Vagina (tissue), 2 donors: ENCODE measurements around the gene ERI2. TPM values are rescaled to one million over a fixed set of nuclear protein-coding genes. Genes with fewer than 3 reads are reported as not detected.
A peak's percentile ranks its signal among the peaks of the same experiment; 100 is the strongest.

ENCODE experiments used
- DNase-seq, 2 donors: peaks; one replicate each; pipeline ENCODE4 v3.0.0-alpha.2; 2017; ENCODE audit errors: extremely low spot score in 2 of 2
- H3K27ac ChIP-seq: fragments of 200-600 bp; sonication (generic); one replicate; pipeline ENCODE4 v1.5.1; 2019
- H3K27me3 ChIP-seq: fragments of 200-600 bp; sonication (generic); one replicate; pipeline ENCODE4 v1.5.1; 2019
- H3K36me3 ChIP-seq, 2 donors: fragments of 200-600 bp; sonication (generic); one replicate each; pipeline ENCODE4 v1.5.1; 2017 to 2019
- H3K4me1 ChIP-seq: fragments of 200-600 bp; sonication (generic); one replicate; pipeline ENCODE4 v1.5.1; 2019
- H3K4me3 ChIP-seq, 2 donors: fragments of 200-600 bp; sonication (generic); 1 replicate in 1 of 2; 2 replicates in 1 of 2; pipeline ENCODE4 v1.5.1; 2016 to 2019
- H3K9me3 ChIP-seq: fragments of 200-600 bp; sonication (generic); one replicate; pipeline ENCODE4 v1.5.1; 2019
- POLR2A ChIP-seq, 2 donors: fragments of 450-650 bp; IDR thresholded peaks; one replicate each; pipeline ENCODE4 v1.6.1; 2017; ENCODE audit warnings: antibody characterized with exemption in 2 of 2, mild to moderate bottlenecking in 2 of 2, moderate library complexity in 2 of 2
- POLR2AphosphoS5 ChIP-seq, 2 donors: sonication (generic); formaldehyde crosslinking; IDR thresholded peaks; one replicate each; pipeline ENCODE4 v1.9.0; 2017; ENCODE audit warnings: antibody characterized with exemption in 2 of 2, mild to moderate bottlenecking in 2 of 2, low read depth in 1 of 2; ENCODE audit not compliant: insufficient read depth in 1 of 2
- intact Hi-C: fragments of 100-400 bp; cut with DNase I; formaldehyde crosslinking; loops from one replicate; pipeline ENCODE4 v1.15.1; 2023
- total RNA-seq: library from RNA; depleted of rRNA; stranded (reverse); fragments of >200 nt; gene quantifications from one replicate; pipeline ENCODE4 v1.2.3, GENCODE V29; 2016
- TF ChIP-seq, protein P1 (sequence below), 3 experiments: fragments of 450-650 bp in 2 of 3; fragments of 200-600 bp in 1 of 3; sonication (generic) in 1 of 3; IDR thresholded peaks; one replicate each; pipeline ENCODE4 v1.5.1; 2017 to 2019; ENCODE audit warnings: antibody characterized with exemption in 3 of 3, mild to moderate bottlenecking in 2 of 3, moderate library complexity in 2 of 3

The ERI2 gene
- total RNA-seq, 1 donor from 2014 or later: 6.4 TPM

DNA sequence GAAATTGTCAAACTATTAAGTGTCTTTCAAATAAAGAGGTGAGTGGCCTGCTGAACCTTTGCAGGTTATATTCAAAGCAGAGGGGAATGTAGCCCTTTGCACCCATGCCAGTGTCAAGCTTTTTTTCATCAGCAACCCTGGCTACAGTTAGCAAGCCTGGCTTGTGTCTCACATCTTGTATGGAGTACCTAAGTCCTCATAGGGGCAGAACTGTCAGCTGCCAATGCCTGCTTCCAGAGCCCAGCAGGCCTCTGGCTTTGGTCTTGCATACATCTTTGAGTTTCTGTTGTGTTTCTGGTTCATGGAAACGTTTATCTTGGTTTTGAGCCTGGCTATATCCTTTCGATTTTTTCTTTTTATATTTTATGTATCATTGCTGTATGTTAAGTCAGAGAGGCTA is 26.8 kb upstream of the ERI2 start:
- Histone ChIP-seq H3K4me3 (no peak overlapping the region), H3K36me3 (peaks cover 0 to 9% of the 10 kb centered on the region in 2 donors), H3K9me3 (no peaks in the 10 kb centered on the region), H3K4me1 (no peaks in the 10 kb centered on the region), H3K27ac (no peak overlapping the region), H3K27me3 (no peaks in the 10 kb centered on the region)
- intact Hi-C loops: no loop called here
- no peak for DNase-seq
- TF ChIP-seq POLR2A (IDR thresholded peaks at IDR 0.05) (no peak), POLR2AphosphoS5 (IDR thresholded peaks at IDR 0.05; ENCODE audit: insufficient read depth in 1 of 2, low read depth in 1 of 2) (no peak)
- TF ChIP-seq, protein P1, sequence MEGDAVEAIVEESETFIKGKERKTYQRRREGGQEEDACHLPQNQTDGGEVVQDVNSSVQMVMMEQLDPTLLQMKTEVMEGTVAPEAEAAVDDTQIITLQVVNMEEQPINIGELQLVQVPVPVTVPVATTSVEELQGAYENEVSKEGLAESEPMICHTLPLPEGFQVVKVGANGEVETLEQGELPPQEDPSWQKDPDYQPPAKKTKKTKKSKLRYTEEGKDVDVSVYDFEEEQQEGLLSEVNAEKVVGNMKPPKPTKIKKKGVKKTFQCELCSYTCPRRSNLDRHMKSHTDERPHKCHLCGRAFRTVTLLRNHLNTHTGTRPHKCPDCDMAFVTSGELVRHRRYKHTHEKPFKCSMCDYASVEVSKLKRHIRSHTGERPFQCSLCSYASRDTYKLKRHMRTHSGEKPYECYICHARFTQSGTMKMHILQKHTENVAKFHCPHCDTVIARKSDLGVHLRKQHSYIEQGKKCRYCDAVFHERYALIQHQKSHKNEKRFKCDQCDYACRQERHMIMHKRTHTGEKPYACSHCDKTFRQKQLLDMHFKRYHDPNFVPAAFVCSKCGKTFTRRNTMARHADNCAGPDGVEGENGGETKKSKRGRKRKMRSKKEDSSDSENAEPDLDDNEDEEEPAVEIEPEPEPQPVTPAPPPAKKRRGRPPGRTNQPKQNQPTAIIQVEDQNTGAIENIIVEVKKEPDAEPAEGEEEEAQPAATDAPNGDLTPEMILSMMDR (IDR thresholded peaks at IDR 0.05): no peak

DNA sequence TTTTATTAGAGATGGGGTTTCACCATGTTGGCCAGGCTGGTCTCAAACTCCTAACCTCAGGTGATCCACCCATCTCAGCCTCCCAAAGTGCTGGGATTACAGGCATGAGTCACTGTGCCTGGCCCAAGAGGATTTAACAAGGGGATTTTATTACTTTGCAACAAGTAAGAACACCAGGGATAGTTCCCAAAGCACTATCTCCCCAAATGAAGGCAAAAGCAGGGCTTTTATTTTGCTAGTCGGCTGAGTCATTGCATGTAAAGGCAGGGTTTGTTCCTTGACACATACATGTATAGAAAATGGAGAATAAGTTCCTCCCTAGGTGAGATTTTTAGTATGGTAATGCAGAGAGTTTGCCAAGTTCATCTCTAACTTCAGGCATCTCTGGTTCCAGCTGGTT is 24.1 kb upstream of the ERI2 start:
- Histone ChIP-seq H3K4me1 (no peaks in the 10 kb centered on the region), H3K9me3 (no peaks in the 10 kb centered on the region), H3K4me3 (no peak overlapping the region), H3K36me3 (peaks cover 0 to 7% of the 10 kb centered on the region in 2 donors), H3K27me3 (no peaks in the 10 kb centered on the region), H3K27ac (peak overlapping the region; percentile 6)
- no peak for DNase-seq
- TF ChIP-seq, protein P1 (IDR thresholded peaks at IDR 0.05): no peak
- no peak for TF ChIP-seq POLR2A (IDR thresholded peaks at IDR 0.05)
- no peak for TF ChIP-seq POLR2AphosphoS5 (IDR thresholded peaks at IDR 0.05; ENCODE audit: insufficient read depth in 1 of 2, low read depth in 1 of 2)
- intact Hi-C loops: no loop called here

DNA sequence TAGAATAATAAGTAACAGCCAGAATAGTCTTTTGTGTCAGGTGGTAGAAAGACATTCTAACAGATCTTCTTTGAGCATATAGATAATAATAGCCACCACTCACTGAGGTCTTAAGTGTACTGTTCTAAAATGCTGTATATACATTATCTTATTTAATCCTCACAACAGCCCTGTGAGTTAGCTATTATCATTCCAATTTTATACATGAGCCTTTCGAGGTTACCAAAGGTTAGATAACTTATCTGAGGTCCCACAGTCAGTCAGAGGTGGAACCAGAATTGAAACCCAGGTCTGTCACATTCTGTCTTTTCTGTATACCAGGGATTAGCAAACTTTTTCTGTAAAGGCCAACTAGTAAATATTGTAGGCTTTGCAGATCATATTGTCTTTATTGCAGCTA is 23.3 kb upstream of the ERI2 start:
- no peak for DNase-seq
- Histone ChIP-seq H3K4me1 (no peaks in the 10 kb centered on the region), H3K4me3 (no peak overlapping the region), H3K27ac (no peak overlapping the region), H3K36me3 (peaks cover 0 to 7% of the 10 kb centered on the region in 2 donors), H3K27me3 (no peaks in the 10 kb centered on the region), H3K9me3 (no peaks in the 10 kb centered on the region)
- TF ChIP-seq POLR2A (IDR thresholded peaks at IDR 0.05) (no peak), POLR2AphosphoS5 (IDR thresholded peaks at IDR 0.05; ENCODE audit: insufficient read depth in 1 of 2, low read depth in 1 of 2) (no peak)
- TF ChIP-seq, protein P1 (IDR thresholded peaks at IDR 0.05): no peak
- intact Hi-C loops: no loop called here

DNA sequence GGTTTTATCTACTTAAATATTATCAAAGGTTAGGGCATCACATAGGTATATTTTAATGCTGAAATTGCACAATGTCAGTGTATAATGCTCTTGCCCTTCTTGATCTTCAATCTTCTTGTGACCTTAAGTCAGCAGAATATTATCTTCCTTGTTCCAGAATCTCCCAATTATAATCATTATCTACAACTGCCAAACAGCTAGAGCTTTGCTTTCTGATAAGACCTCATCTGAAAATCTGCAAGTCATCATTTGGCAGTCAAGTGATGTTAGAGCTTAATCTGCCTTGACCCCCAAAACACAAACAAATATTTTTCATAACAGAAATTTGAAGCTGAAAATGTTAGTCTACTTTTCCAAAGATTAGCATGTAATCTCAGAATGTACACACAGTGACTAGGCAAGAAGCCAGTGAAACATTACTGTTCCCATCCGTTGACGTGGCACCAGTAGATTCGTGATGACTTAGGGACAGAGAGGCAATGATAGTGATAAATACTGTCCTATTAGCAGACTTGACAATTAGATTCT is 19.8 kb upstream of the ERI2 start:
- Histone ChIP-seq H3K9me3 (no peaks in the 10 kb centered on the region), H3K36me3 (peaks cover 0 to 12% of the 10 kb centered on the region in 2 donors), H3K4me1 (no peaks in the 10 kb centered on the region), H3K27me3 (no peaks in the 10 kb centered on the region), H3K4me3 (no peak overlapping the region), H3K27ac (no peak overlapping the region)
- no peak for DNase-seq
- no peak for TF ChIP-seq POLR2AphosphoS5 (IDR thresholded peaks at IDR 0.05; ENCODE audit: insufficient read depth in 1 of 2, low read depth in 1 of 2)
- TF ChIP-seq, protein P1 (IDR thresholded peaks at IDR 0.05): no peak
- no peak for TF ChIP-seq POLR2A (IDR thresholded peaks at IDR 0.05)
- intact Hi-C loops: no loop called here

DNA sequence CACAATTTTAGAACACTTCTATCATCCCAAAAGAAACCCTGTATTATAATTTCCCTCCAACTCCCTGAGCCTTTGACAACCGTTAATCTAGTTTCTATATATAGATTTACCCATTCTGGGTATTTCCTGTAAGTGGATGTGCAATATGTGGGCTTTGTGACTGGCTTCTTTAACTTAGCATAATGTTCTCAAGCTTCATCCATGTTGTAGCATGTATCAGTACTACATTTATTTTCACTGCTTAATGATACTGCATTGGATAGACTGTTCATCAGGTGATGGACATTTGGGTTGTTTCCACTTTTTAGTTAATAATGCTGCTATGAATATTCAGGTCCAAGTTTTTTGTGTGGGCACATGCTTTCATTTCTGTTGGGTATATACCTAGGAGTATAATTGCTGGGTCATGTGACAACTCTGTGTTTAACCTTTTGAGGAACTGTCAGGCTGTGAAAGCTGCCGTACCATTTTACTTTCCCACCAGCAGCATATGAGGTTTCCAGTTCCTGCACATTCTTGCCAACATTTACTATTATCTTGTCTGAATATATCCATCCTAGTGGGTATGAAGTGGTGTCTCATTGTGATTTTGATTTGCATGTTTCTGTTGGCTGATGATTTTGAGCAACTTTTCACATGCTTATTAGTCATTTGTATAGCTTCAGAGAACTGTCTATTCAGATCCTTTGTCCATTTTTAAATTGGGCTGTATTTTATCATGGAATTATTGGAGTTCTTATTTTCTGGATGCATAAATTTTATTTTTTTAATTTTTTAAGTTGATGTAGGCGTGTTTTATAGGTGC is 16.5 kb upstream of the ERI2 start:
- Histone ChIP-seq H3K27ac (no peak overlapping the region), H3K27me3 (no peaks in the 10 kb centered on the region), H3K9me3 (no peaks in the 10 kb centered on the region), H3K36me3 (peaks cover 0 to 12% of the 10 kb centered on the region in 2 donors), H3K4me3 (no peak overlapping the region), H3K4me1 (no peaks in the 10 kb centered on the region)
- DNase-seq: no peak
- TF ChIP-seq, protein P1 (IDR thresholded peaks at IDR 0.05): no peak
- no peak for TF ChIP-seq POLR2AphosphoS5 (IDR thresholded peaks at IDR 0.05; ENCODE audit: insufficient read depth in 1 of 2, low read depth in 1 of 2)
- no peak for TF ChIP-seq POLR2A (IDR thresholded peaks at IDR 0.05)
- intact Hi-C loops: no loop called here
